Subcutaneous abdominal adipose tissue (tissue), 5 donors: ENCODE measurements around the gene CCL27.

Source experiments
- H3K27ac ChIP-seq: one replicate; pipeline ENCODE4 v1.7.0; 2013; ENCODE audit warnings: low read depth, mild to moderate bottlenecking, inconsistent platforms, low read length, moderate library complexity
- H3K27me3 ChIP-seq, 5 donors: one replicate each; pipeline ENCODE4 v1.7.0; 2013; ENCODE audit warnings: low read length in 5 of 5, inconsistent platforms in 1 of 5; ENCODE audit not compliant: control insufficient read depth in 5 of 5, insufficient read depth in 4 of 5
- H3K36me3 ChIP-seq, 5 donors: one replicate each; pipeline ENCODE4 v1.7.0; 2013; ENCODE audit warnings: low read length in 5 of 5; ENCODE audit not compliant: control insufficient read depth in 5 of 5, insufficient read depth in 5 of 5
- H3K4me1 ChIP-seq, 5 donors: one replicate each; pipeline ENCODE4 v1.7.0; 2013; ENCODE audit warnings: low read length in 5 of 5, mild to moderate bottlenecking in 3 of 5, moderate library complexity in 1 of 5; ENCODE audit not compliant: control insufficient read depth in 5 of 5, insufficient read depth in 5 of 5
- H3K4me3 ChIP-seq, 5 donors: one replicate each; pipeline ENCODE4 v1.7.0; 2013; ENCODE audit warnings: low read length in 5 of 5, low read depth in 1 of 5
- H3K9ac ChIP-seq, 5 donors: one replicate each; pipeline ENCODE4 v1.7.0; 2013; ENCODE audit warnings: low read length in 5 of 5, mild to moderate bottlenecking in 4 of 5, moderate library complexity in 3 of 5
- H3K9me3 ChIP-seq, 5 donors: one replicate each; pipeline ENCODE4 v1.7.0; 2013; ENCODE audit warnings: low read length in 5 of 5; ENCODE audit not compliant: control insufficient read depth in 5 of 5
- donor health status: healthy.
- donor health status: healthy.
- donor health status: healthy.
- donor health status: healthy.
- donor health status: healthy.

Gene CCL27

DNA sequence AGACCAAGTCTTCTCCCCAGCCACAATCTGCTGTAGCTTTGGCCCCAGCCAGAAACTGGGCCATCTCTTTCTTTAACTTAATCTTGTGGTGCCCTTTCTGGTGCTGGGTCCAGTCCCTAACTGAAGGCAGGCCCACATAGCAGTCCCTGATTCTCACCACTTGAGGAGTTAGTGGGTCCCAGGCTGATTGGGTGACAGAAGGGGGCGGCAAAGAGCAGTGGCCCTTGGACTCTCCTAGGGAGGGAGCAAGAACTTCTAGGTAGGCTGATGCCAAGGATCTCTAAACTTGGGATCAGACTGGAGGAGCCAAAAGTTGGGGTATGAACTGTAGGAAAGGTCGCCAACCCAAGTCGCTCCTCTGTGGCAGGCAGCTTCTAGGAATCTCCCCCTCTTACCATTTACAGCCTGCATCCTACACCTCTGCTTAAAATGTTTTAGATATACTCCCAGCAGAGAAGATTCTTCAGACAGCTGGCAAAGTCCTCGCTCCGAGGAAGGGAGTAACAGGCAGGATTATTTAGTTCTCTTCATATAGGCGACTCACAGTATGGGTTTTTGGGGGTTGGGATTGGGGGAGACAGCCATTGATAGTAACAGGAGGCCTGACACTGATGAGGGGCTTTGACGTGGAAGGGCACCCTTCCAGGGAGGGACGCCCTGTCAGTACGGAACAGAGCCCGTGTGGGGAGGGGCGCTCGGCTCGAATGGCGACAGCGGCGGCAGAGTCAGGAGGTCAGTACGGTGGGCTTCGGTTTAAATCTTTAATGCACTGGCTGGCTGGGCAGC is 2.0 kb upstream of the CCL27 start:
- Histone ChIP-seq H3K27ac (peak overlapping the region; percentile 84), H3K36me3 (peaks cover 2 to 35% (median 25%) of the 10 kb centered on the region in 5 donors), H3K27me3 (no peaks in the 10 kb centered on the region), H3K9me3 (no peaks in the 10 kb centered on the region), H3K4me3 (peak overlapping the region; percentile 63 to 75 (median 70)), H3K9ac (peak overlapping the region; percentile 38 to 73 (median 56)), H3K4me1 (peaks cover 0 to 28% (median 20%) of the 10 kb centered on the region in 5 donors)

- no peak overlapping the region for H3K27ac ChIP-seq
- no peaks in the 10 kb centered on the region for H3K27me3 ChIP-seq
- H3K9ac ChIP-seq: no peak overlapping the region
- H3K36me3 ChIP-seq: peaks cover 0 to 32% (median 24%) of the 10 kb centered on the region in 5 donors
- H3K4me1 ChIP-seq: peaks cover 0 to 28% (median 20%) of the 10 kb centered on the region in 5 donors
- no peaks in the 10 kb centered on the region for H3K9me3 ChIP-seq
- H3K4me3 ChIP-seq: no peak overlapping the region
Measured at GRCh38 chr9:34663303-34663605, 797 bp upstream of the CCL27 start.

DNA sequence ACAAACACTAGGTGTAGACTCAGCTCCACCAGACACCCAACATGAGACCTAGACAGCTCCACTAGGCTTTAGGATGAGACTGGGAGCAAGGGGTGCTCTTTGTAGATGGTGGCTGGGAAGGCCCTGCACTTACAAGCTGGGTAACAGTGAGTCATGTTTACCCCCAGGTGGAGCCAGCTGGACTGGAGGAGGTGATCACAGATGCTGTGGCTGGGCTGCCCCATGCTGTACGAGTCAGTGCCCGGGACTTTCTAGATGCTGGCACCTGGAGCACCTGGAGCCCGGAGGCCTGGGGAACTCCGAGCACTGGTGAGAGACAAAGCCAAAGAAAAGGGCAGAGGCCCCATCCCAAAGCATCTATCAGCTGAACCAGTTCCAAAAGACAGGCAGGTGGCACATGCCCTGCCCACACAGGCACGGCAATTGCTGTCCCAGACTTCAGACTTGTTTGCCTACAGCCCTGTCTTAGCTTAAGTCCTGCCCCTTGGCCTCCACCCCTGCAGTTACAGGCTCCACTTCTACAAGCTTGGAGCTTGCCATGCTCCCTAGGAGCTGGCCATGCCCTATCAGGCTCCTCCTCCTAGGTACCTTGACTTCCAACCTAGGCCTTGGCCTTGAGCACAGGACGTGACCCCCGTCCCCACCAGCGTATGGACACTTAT is 2.7 kb downstream of the CCL27 start:
- Histone ChIP-seq H3K36me3 (peaks cover 0 to 42% (median 24%) of the 10 kb centered on the region in 5 donors), H3K27ac (no peak overlapping the region), H3K4me3 (no peak overlapping the region), H3K9me3 (no peaks in the 10 kb centered on the region), H3K9ac (no peak overlapping the region), H3K4me1 (peaks cover 0 to 15% (median 10%) of the 10 kb centered on the region in 5 donors), H3K27me3 (no peaks in the 10 kb centered on the region)

DNA sequence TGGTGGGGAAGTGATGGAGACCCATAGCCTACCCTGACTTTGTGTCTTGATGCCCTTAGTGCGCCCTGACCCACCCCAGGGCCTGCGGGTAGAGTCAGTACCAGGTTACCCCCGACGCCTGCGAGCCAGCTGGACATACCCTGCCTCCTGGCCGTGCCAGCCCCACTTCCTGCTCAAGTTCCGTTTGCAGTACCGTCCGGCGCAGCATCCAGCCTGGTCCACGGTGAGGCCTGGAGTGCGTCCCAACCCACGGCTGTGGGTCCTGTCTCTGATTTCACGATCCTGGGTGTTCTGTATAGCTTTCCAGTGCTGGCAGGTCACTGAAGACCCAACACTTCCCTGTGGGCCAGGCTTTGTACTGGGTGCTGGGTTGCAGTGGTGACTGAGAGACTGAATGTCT is 4.0 kb downstream of the CCL27 start:
- Histone ChIP-seq H3K27me3 (no peaks in the 10 kb centered on the region), H3K4me1 (peaks cover 3 to 22% (median 16%) of the 10 kb centered on the region in 5 donors), H3K9me3 (no peaks in the 10 kb centered on the region), H3K36me3 (peaks cover 0 to 42% (median 24%) of the 10 kb centered on the region in 5 donors), H3K4me3 (no peak overlapping the region), H3K9ac (no peak overlapping the region), H3K27ac (no peak overlapping the region)

- no peaks in the 10 kb centered on the region for H3K9me3 ChIP-seq
Measured at GRCh38 chr9:34656992-34657391, 5.5 kb downstream of the CCL27 start.

DNA sequence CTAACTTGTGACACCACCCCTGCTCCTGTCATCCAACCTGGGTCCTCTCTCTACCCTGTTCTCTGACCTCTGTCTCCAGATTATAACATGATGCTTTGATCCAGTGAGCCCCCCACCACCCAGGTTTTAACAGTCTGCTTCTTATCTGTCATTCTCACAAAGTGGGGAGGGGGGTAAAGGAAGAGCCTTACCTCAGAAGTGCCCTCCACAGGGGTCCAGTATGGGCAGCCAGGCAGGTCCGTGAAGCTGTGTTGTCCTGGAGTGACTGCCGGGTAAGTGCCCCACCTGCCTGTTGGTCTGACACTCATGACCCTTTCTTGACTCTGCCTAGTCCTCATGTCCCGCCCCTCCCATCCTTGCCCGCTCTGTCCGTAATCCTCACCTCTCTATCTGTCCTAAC is 7.1 kb downstream of the CCL27 start:
- peaks cover 19 to 49% (median 44%) of the 10 kb centered on the region in 5 donors for H3K4me1 ChIP-seq
- no peak overlapping the region for H3K27ac ChIP-seq
- no peak overlapping the region for H3K4me3 ChIP-seq
- H3K9ac ChIP-seq: no peak overlapping the region
- peaks cover 0 to 18% (median 9%) of the 10 kb centered on the region in 5 donors for H3K36me3 ChIP-seq
- no peaks in the 10 kb centered on the region for H3K9me3 ChIP-seq
- H3K27me3 ChIP-seq: no peaks in the 10 kb centered on the region

More at GRCh38 chr9:34656992-34657391, 5.5 kb downstream of the CCL27 start:
- Histone ChIP-seq H3K4me1 (peaks cover 14 to 37% (median 31%) of the 10 kb centered on the region in 5 donors), H3K9ac (no peak overlapping the region), H3K27me3 (no peaks in the 10 kb centered on the region), H3K36me3 (peaks cover 0 to 33% (median 20%) of the 10 kb centered on the region in 5 donors), H3K27ac (no peak overlapping the region), H3K4me3 (no peak overlapping the region)

GRCh38 chr9:34654323-34655051 is 8.0 kb downstream of the CCL27 start:
- Histone ChIP-seq H3K4me3 (no peak overlapping the region), H3K9me3 (no peaks in the 10 kb centered on the region), H3K36me3 (peaks cover 0 to 18% (median 9%) of the 10 kb centered on the region in 5 donors), H3K9ac (peak overlapping the region in 1 of 5 donors; percentile 22), H3K27ac (peak overlapping the region; percentile 93), H3K4me1 (peaks cover 19 to 49% (median 44%) of the 10 kb centered on the region in 5 donors), H3K27me3 (no peaks in the 10 kb centered on the region)

GRCh38 chr9:34653151-34654072 is 9.0 kb downstream of the CCL27 start:
- H3K9me3 ChIP-seq: no peaks in the 10 kb centered on the region
- peak overlapping the region; percentile 93 for H3K27ac ChIP-seq
- H3K9ac ChIP-seq: peak overlapping the region in 3 of 5 donors; percentile 6 to 82 (median 17)
- H3K4me3 ChIP-seq: peak overlapping the region in 3 of 5 donors; percentile 22 to 74 (median 71)
- H3K36me3 ChIP-seq: peaks cover 0 to 28% (median 18%) of the 10 kb centered on the region in 5 donors
- no peaks in the 10 kb centered on the region for H3K27me3 ChIP-seq
- peaks cover 19 to 49% (median 44%) of the 10 kb centered on the region in 5 donors for H3K4me1 ChIP-seq

DNA sequence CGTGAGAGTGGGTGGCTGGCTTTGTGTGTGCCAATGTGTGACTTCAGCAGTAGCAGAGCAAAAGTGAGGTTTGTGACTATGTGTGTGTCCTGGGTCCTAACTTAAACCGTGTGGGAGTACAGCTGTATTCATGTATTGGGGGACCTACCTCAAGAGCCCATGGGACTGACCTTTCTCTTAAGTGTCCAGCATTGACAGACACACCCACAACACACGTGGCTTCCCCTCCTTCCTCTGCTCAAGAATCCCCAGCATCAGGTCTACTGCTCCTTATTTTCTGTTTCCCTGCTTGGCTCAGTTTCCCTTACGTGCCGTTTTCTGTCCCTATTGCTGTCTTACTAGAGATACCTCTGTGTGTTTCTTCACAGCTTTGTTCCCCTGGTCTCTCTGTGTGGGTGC is 9.9 kb downstream of the CCL27 start:
- Histone ChIP-seq H3K4me1 (peaks cover 19 to 56% (median 52%) of the 10 kb centered on the region in 5 donors), H3K9ac (peak overlapping the region; percentile 17 to 82 (median 74)), H3K4me3 (peak overlapping the region; percentile 61 to 83 (median 71)), H3K9me3 (no peaks in the 10 kb centered on the region), H3K27me3 (no peaks in the 10 kb centered on the region), H3K36me3 (peaks cover 0 to 31% (median 23%) of the 10 kb centered on the region in 5 donors), H3K27ac (peak overlapping the region; percentile 93)
